Measurements from ENCODE around the gene FXYD6. TPM values are rescaled to one million over a fixed set of nuclear protein-coding genes. Genes with fewer than 3 reads are reported as not detected.

FXYD6 gene
- total RNA-seq, 1 donor from 2014 or later = not detected

GRCh38 chr11:117835576-117835975, 40.9 kb downstream of the FXYD6 start:
- H3K27me3 Mint-ChIP-seq = peaks cover 10% of the 10 kb centered on the region
- no peak for ATAC-seq (ENCODE audit: low read depth)
- no peak for TF ChIP-seq CTCF (IDR thresholded peaks at IDR 0.05)
- H3K36me3 Mint-ChIP-seq (ENCODE audit: low read depth) = no peaks in the 10 kb centered on the region
- H3K9me3 Mint-ChIP-seq = no peaks in the 10 kb centered on the region
- H3K4me1 Mint-ChIP-seq = peaks cover 12% of the 10 kb centered on the region
- H3K27ac Mint-ChIP-seq = no peak overlapping the region
- H3K4me3 Mint-ChIP-seq = no peak overlapping the region
- intact Hi-C loops (cut with micrococcal nuclease) = no loop called here
- ChIA-PET CTCF (interaction anchor here (1.1 to 2.2 kb wide), 5 partner anchors 10 to 218 kb away, joined by 3 to 9 read pairs (median 3); partner anchors contain the start of gene FXYD2), POLR2A (interaction anchor here (1.7 kb wide), 2 partner anchors 18 to 111 kb away, joined by 5 to 9 read pairs; no protein-coding TSS in a partner anchor)
- DNase-seq = no peak

GRCh38 chr11:117834838-117835443, 41.5 kb downstream of the FXYD6 start:
- TF ChIP-seq CTCF (IDR thresholded peaks at IDR 0.05) = no peak
- peak; percentile 53 for ATAC-seq (ENCODE audit: low read depth)
- Mint-ChIP-seq H3K27me3 (peaks cover 10% of the 10 kb centered on the region), H3K4me3 (no peak overlapping the region), H3K27ac (no peak overlapping the region), H3K9me3 (no peaks in the 10 kb centered on the region), H3K36me3 (ENCODE audit: low read depth) (no peaks in the 10 kb centered on the region), H3K4me1 (peaks cover 19% of the 10 kb centered on the region)
- DNase-seq = no peak
- CTCF ChIA-PET = interaction anchor here (0.6 to 2.2 kb wide), 10 partner anchors 9 to 1250 kb away, joined by 3 to 11 read pairs (median 3); partner anchors contain the start of gene FXYD2
- intact Hi-C loops (cut with micrococcal nuclease) = no loop called here
- POLR2A ChIA-PET = interaction anchor here (0.9 to 1.7 kb wide), 4 partner anchors 11 to 112 kb away, joined by 5 to 9 read pairs (median 5); partner anchors contain the start of gene FXYD2

- Mint-ChIP-seq H3K4me1 (peaks cover 24% of the 10 kb centered on the region), H3K27me3 (peaks cover 10% of the 10 kb centered on the region), H3K27ac (no peak overlapping the region), H3K36me3 (ENCODE audit: low read depth) (no peaks in the 10 kb centered on the region), H3K9me3 (no peaks in the 10 kb centered on the region), H3K4me3 (no peak overlapping the region)
- ATAC-seq (ENCODE audit: low read depth) (no peak), DNase-seq (no peak)
- intact Hi-C loops (cut with micrococcal nuclease) = no loop called here
- POLR2A ChIA-PET = interaction anchor here (0.5 to 1.7 kb wide), 5 partner anchors 11 to 130 kb away, joined by 5 to 11 read pairs (median 5); partner anchors contain the start of gene FXYD2
- CTCF ChIA-PET = interaction anchor here (0.7 to 2.2 kb wide), 8 partner anchors 10 to 337 kb away, joined by 3 to 11 read pairs (median 4); no protein-coding TSS in a partner anchor
- TF ChIP-seq CTCF (IDR thresholded peaks at IDR 0.05) = no peak
These were observed 42.2 kb downstream of the FXYD6 start for GRCh38 chr11:117834068-117834810.

- CTCF ChIA-PET = interaction anchor here (1.0 to 2.2 kb wide), 7 partner anchors 10 to 338 kb away, joined by 3 to 11 read pairs (median 7); no protein-coding TSS in a partner anchor
- intact Hi-C loops (cut with micrococcal nuclease) = no loop called here
- TF ChIP-seq CTCF (IDR thresholded peaks at IDR 0.05) = no peak
- DNase-seq (no peak), ATAC-seq (ENCODE audit: low read depth) (no peak)
- Mint-ChIP-seq H3K4me1 (peaks cover 32% of the 10 kb centered on the region), H3K27ac (no peak overlapping the region), H3K4me3 (no peak overlapping the region), H3K36me3 (ENCODE audit: low read depth) (no peaks in the 10 kb centered on the region), H3K9me3 (no peaks in the 10 kb centered on the region), H3K27me3 (peaks cover 10% of the 10 kb centered on the region)
- POLR2A ChIA-PET = interaction anchor here (1.2 kb wide), 1 partner anchor 18 kb away, joined by 4 read pairs; no protein-coding TSS in a partner anchor
These were observed 43.0 kb downstream of the FXYD6 start for GRCh38 chr11:117833401-117833891.
